Myometrial cell (primary cell): ENCODE measurements around the gene AATF. TPM values are rescaled to one million over a fixed set of nuclear protein-coding genes. Genes with fewer than 3 reads are reported as not detected.

Source experiments
- total RNA-seq: library from RNA; depleted of rRNA; stranded (reverse); fragments of >200 nt; gene quantifications from 2 replicates; pipeline ENCODE4 v1.2.3, GENCODE V29; 2015

The AATF gene
- total RNA-seq, result 36.0 and 36.3 TPM in 2 replicates

GRCh38 chr17:36948717-36949460, at the start of gene AATF:
AATF (plus strand) TSS chr17:36948954; CDS start chr17:36949126, 172 bp downstream.

GRCh38 chr17:36937001-36937958, 11.5 kb upstream of the AATF start, which contains the start of gene LHX1:
LHX1 (plus strand) TSS chr17:36937475; CDS start chr17:36938198, 723 bp downstream.

Other genes with a start within 250 kb of the AATF start
- gene LHX1, start 11.5 kb upstream of the AATF start, total RNA-seq, result not detected in 2 replicates